Skin of body (tissue), 2 donors: ENCODE measurements around the gene MMS19. TPM values are rescaled to one million over a fixed set of nuclear protein-coding genes. Genes with fewer than 3 reads are reported as not detected.

ENCODE experiments used
- DNase-seq: peaks from one replicate; lab custom pipeline; 2025; lab: John Stamatoyannopoulos, UW
- total RNA-seq: library from RNA; depleted of rRNA; stranded (reverse); fragments of >200 nt; gene quantifications from one replicate; pipeline ENCODE4 v1.2.3, GENCODE V29; 2014

The MMS19 gene
- total RNA-seq, 1 donor from 2014 or later: 48.7 TPM

DNA sequence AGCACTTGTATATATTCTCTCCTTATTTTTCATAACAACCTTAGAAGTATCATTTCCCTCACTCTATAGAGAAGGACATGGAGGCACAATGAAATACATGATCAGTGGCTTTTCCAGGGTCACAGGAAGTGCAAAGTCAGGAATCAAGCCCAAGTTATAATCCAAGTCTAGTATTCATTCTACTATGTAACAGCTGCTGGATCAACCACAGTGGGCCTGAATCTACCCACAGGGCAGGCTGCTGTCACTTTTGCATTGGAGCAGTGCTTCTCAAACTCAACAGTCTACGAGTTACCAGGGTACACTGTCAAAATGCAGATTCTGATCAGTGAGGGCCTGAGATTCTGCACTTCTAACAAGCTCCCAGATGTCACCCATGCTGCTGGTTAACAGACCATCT lies 34.0 kb downstream of the MMS19 start:
- no peak for DNase-seq

DNA sequence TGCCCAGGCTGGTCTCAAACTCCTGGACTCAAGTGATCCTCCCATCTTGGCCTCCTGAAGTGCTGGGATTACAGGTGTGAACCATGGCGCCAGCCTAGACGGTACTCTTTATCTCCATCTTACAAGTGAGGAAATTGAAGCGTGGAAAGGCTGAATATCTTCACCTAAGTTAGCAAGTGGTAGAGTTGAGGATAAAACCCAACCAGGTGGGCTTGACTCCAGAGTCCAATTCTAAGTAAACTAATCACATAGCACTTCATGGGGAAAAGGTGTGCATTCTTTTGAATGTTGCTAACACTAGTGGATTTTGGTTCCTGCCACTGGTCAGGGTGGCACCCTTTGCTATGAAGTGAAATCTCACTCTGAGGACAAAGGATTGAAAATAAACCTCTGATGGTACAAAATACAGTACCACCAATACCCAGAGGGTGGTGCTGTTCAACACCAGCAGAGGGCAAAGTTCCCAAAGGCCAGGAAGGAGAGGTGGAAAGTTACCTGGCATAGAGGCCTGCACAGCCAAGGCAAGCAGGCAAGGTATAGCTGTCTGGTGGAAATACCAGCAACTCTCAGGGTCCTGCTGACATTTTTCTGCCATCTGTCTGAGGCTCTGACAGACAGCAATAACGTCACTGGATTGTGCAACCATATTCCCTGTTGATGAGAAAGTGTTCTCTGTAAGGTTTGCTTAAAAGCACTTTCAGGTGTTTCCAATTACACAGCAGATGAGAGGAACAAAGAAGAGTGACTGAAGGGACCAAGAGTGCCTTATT lies 34.7 kb downstream of the MMS19 start:
- peak; percentile 49 for DNase-seq

DNA sequence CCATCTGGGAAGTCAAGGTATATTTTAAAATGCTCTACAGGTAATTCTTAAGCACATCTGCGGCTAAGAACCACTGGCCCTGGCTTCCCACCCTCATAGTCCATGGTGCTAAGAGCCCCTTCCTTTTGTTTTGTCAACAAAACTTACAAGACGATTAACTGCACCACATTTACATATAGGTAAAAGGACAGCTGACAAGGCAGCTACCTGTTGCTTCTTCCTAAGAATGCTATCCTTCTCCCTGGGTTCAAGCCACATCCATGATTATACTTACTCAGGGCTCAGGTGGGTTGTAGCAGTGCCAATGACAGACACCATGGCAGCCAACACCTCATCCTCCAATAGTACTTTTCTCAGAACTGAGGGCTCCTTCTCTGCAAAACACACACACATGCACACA lies 35.9 kb downstream of the MMS19 start:
- DNase-seq: no peak

DNA sequence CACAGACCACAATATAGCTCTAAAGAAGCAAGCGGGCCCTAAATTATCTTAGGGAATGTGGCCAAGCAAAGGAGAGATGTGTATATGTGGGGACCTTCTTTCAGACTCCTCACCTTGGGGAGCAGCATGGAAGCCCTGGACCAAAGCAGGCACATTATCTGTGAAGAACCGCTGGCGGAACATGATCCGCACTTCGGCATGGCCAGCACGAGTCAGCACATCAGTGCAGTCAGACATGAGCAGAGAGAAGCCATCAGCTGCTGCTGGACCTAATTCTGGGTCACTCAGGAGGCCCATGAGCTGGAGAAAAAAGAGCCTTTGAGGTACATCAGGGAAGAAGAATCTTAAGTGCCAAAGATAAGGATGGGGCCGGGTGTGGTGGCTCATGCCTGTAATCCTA lies 38.3 kb downstream of the MMS19 start:
- DNase-seq: no peak

DNA sequence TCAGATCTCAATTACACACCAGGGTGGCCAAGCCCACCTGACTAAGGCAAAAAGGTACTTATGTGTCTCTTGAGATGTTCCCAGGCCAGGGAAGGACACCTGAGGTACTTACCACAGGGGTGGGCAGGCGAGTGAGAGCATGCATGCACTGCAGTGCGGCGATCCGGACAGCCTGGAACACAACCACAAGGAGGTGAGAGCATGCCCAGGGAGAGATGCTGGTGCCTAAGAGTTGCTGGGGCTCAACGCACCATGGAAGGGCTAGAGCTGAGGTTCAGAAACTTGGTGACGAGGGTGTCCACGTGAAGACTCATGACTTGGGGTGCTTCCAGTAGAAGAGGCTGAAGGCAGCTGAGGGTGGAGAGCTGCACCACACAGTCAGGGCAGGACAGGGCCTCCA lies 39.1 kb downstream of the MMS19 start:
- no peak for DNase-seq

DNA sequence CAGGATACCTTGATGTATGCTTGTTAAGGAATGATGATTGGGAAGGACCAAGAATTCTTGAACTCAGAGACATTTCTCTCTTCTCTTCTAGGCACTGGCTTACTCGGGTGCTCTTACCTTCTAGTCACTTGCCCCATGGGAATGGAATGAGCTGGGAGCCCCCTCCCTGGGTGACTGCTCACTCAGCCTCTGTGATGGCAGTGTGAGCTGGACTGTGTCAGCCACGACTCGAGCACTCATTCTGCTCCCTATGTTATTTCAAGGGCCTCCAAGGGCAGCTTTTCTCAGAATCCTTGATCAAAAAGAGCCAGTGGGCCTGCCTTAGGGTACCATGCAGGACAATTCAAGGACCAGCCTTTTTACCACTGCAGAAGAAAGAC lies 41.5 kb downstream of the MMS19 start:
- no peak for DNase-seq

DNA sequence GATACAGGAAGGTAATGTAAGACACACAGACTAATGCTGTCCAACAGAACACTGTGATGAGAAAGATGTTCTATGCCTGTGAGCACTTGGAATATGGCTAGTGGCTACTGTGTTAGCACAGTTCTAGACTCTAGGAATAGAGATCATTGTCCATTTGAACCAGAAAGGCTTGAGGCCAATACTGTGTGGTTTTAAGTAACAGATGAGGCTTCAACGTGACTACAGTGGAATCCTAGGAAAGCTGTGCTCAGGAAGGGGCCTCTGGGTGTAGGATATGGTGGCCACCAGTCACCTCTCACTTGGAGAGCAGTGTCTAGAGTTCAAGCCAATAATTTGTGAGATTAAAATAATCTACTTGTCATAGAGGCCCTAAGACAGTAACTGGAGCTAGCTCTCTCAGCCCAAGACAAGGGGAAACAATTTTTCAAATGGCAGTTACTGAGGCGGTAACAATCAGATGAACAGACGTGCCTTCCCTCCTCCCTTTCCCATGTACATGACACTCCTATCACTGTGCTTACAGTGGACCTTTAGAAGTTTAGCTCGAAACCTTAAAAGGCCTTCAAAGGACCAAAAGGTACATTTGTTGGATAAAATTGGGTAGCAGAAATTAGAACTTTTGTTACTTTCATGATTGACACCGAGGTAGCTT lies 42.1 kb downstream of the MMS19 start:
- DNase-seq: no peak

DNA sequence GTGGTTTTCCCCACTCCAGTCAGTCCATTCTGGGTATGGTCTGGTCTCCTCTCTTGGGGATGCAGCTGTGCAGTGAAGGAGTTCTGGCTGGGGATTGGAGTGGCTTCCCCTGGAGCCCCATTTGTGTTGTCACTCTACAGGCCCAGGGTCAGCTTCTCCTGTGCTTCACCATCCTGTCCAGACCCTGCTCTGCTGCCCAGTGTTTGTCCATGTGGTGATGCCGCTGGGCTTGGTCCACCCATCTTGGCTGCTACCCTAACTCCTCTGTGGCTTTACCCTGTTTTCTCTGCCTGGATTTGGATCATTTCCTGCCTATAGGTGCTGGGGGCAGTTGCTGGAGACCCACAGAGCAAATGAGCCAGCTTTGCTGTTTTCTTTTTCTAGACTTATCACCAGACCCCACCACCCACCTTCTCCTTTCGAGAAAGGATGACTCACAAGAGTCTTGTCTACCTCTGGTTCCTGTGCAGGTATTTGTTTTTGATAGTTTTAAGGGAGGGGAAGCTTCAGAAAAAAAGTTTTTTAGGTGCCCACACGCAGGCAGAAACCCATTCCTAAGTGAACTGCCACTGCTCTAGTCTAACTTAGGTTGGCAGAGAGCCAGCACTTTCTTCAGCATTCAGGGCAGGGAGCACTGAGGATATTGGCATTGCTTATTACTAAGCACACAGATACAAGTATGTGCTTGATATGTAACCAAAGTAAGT lies 43.7 kb downstream of the MMS19 start:
- peak; percentile 7 for DNase-seq

DNA sequence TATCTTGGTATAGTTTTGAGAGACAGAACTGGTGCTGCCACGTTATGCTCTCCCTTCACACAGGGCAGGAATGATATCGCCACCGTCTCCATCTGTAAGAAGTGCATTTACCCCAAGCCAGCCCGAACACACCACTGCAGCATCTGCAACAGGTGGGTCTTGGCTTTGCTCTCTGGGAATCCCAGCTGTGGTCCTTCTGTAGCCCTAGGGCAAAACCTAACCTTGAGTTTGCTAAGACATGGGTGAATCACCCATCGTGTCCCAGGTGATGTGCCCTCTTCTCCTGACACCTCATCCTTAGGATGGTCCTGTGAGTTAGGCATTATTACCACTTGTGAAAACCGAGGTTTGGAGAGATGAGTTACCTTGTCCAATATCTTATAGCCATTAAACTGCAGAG lies 45.9 kb downstream of the MMS19 start:
- DNase-seq: no peak

DNA sequence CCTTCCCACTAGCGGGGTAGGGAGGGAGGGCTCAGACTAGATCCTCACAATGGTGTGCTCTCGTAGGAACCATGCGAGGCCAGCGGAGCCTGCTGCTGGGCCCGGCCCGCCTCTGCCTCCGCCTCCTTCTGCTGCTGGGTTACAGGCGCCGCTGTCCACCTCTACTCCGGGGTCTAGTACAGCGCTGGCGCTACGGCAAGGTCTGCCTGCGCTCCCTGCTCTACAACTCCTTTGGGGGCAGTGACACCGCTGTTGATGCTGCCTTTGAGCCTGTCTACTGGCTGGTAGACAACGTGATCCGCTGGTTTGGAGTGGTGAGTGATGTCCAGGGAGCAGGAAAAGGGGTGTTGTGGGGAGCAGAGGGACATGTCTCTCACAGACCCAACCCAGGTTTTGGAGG lies 46.6 kb downstream of the MMS19 start:
- DNase-seq: no peak

DNA sequence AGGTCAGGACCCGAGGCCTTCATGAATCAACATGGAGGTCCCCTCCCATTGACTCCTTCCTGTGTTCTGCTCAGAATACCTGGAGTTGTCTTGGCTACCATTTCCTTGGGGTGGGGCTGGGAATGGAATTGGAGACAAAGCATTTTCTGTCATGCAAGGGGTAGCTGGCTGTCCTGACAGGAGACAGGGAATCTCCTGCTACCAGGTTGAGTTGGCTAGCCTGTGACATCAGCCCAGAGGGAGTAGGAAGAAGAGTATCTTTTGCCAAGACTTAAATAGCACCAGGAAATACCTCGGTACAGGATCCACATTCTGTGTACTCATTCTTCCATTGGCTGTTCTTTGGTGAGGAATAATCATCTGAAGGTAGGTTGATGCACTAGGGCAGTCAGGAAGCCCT lies 47.4 kb downstream of the MMS19 start:
- no peak for DNase-seq

DNA sequence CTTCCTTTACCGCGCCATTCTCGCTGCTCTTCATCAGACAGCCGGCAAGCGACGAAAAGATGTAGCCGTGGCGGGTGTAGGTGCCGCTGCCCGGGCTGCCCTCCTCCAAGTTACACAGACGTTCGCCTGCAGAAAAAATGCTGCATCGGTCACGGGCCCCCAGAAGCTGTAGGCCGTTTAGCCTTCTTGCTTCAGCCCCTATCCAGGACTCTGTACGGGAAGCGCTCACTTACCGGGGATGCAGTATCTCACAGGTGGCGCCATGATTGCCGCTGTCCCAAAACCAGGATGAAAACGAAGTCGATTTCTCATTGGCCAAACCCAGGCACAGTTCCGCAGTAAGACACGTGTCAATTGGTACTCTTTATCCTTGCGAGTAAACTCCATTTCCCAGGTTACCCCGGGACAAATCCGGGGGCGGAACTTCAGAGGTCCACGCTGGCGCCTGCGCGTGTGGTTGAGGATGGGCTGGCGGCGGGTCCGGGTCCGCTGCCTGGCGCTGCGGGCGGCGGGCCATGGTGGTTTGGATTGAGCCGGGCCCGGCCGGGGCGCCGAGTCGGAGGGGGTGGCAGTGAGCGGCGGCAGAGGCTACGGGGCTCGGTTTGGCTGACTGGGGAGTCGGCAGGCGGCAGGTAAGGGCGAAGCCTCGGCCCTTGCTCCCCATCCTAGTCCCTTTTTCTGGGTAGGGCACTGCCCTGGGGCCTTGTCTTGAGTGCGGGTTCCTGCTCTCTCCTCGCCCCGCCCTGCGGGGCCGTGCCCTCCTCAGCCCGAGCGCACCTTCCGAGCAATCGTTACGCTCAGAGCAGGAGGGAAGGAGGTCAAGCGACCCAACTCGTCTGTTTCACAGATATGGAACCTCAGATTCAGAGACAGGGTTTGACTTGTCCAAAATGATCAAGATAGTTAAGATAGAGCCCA lies 52.2 kb downstream of the MMS19 start, which contains the start of the genes EXOSC1 and ZDHHC16:
EXOSC1 (minus strand) TSS at position 285 of the 918 bp plus-strand sequence; CDS start at position 264, 21 bp downstream.
ZDHHC16 (plus strand) TSS at position 454 of the 918 bp plus-strand sequence. CDS start 5,501 bp downstream, outside the sequence.
- peak; percentile 96 for DNase-seq

DNA sequence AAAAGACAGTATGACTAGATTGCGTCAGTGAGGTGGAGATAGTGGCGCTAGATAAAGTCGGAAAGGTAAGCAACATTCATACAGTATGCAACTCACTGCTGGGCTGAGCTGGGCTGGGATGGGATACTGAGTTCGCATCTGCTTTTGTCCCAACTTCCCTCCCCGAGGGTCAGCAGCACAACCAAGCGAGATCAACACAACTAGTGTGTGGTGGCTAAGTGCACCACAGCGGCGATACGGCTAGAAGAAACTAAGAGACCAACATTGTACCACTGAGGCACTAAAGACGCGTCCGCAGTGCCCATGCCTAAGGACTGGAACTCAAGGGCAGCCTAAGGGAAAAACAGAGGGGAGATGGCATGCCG lies 52.9 kb downstream of the MMS19 start:
- DNase-seq: no peak

DNA sequence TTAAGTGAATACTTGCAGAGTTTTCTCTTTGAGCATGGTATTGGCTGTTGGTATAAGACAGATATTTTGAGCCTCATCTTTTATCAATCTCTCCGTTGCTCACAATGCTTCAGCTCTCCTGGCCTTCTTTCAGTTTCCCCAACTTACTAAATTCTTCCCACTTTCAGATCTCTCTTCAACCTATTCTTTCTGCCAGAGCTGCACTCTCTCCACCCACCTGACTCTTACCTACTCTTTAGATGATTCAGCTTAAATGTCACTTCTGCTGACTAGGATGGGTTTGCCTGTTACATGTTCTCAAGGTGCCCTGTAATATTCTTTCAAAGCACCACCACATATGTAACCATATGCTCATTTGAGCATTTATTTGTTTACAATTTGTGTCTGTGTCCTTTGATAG lies 54.0 kb downstream of the MMS19 start:
- no peak for DNase-seq

DNA sequence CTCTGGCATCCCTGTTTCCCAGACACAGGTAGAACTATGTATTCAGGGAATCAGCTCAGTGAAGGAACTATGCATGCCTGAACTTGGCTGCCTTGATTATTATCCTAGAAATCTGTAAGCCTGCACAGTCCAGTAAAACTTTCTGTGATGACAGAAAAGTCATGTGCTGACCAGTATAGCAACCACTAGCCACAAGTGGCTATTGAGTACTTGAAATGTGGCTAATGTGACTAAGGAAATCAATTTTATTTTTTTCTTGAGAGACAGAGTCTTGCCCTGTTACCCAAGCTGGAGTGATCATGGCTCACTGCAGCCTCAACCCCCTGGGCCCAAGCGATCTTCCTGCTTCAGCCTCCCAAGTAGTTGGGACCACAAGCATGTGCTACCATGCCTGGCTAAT lies 55.9 kb downstream of the MMS19 start:
- DNase-seq: no peak

DNA sequence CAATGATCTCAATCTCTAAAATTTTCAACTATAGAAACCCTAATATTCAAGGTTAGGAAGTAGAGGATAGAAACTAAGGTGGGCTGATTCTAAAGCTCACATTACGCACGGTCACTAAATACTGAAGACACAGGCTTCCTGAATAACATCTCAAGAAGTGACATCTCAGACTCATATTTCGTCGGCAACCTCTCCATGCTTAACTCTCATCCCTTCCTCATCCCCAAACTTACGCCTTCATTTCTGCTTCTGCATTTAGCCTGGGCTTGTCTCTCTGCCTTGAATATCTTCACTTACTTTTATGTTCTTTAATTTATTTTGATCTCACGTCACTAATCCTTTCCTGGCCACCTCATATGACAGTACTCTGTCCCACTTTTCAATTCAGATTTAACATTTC lies 63.0 kb downstream of the MMS19 start:
- no peak for DNase-seq

DNA sequence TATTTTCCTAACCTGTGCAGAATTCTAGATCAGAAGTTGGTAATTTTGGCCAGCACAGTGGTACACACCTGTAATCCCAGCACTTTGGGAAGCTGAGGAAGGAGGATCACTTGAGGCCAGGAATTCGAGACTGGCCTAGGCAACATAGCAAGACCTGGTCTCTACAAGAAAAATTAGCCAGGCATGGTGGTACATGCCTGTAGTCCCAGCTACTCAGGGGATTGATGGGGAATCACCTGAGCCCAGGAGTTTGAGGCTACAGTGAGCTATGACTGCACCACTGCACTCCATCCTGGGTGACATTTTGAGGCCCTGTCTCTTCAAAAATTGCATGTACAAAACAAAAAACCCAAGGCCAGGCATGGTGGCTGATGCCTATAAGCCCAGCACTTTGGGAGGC lies 63.7 kb downstream of the MMS19 start:
- DNase-seq: no peak

DNA sequence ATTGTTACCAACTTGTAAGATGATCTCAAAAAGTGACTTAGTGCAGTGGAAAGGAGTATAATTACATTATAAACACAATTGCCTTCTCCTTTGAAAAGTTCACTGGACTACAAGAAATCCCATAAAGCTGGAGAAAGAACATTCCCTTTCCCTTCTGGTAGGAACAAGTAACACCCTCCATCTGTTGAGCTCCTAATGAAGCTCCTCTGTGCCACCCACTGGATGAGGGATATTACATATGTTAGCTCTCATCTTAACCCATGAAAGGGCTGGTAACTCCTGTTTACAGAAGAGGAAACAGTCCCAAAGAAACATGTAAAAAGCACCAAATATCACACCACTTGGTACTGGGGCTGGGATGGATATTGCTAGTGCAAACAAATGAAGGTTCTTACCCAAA lies 64.2 kb downstream of the MMS19 start:
- DNase-seq: no peak

DNA sequence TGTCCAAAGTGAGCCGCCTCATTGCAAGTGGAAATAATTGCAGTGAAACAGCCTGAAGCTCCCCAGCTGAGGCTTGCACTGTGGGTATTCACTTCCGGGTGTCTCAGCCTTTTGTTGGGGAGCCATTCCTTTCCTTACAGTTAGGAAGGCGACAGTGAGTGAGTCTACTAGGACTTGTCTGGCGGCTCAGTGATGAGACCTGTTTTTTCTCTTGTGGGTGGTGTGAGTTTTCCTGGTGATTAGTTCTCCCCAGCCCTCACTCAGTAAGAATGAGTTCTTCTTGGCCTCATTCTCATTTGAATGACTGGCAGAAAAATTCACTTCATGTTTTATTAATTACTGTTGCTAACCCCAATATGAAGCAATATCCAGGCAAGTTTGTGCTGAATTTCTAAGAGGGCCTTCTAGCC lies 69.6 kb downstream of the MMS19 start:
- peak; percentile 13 for DNase-seq

DNA sequence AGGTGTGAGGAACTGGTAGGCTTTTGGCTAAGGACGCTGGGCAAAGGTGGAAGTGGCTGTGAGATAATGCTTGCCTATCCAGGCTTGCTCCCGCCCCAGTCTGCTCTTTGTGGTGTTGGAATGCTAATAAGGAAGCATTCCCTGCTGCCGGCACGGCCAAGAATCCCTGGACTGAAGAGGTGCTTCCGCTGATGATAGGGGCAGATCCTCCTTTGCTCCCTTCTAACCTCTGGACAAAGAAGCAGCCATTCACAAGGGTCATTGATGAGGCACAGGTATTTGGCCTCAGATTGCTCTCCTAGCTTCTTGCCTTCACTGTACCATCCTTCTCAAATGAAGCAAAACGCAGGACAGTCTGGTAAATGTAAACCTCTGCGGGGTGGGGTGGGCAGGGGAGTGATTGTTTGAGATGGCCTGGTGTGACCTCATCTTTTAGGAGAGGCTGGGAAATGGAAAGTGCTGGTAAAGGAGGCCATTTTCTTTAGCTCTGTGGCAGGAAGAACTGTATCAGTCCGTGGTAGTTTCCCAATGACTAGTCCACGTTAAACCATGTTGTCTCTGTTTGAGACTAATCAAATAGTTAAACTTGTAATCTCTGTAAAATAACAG lies 70.5 kb downstream of the MMS19 start:
- DNase-seq: no peak
